ENCODE measurements around the gene CD8B. TPM values are rescaled to one million over a fixed set of nuclear protein-coding genes. Genes with fewer than 3 reads are reported as not detected.

Gene CD8B
- total RNA-seq, 1 experiment from 2014 or later = 0.24 TPM

DNA sequence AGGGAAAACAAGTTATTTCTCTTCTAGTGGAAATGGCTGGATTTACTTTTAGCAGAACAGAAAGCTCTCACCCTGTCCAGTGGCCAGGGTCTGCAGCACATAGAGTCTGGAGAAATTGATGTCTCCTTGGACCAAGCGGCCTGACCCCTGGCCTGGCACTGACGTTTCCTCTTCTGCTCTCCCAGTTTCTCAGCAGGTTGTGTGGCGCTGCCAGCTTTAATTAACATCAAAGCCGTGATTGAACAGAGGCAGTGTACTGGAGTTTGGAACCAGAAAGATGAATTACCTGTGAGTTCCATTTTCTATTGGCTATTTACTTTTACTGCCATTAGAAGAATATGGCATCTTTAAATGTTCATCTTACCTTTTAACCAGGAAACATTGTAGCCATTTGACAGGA lies 91.8 kb downstream of the CD8B start:
- H3K27me3 Mint-ChIP-seq (ENCODE audit: low read depth) = no peaks in the 10 kb centered on the region
- no peak overlapping the region for H3K56ac ChIP-seq (ENCODE audit: insufficient read length, low read depth, low read length)
- H3K4me1 Mint-ChIP-seq = peaks cover 6 to 20% of the 10 kb centered on the region in 2 experiments; a peak in 3 of 4 replicates
- H4K20me1 ChIP-seq (ENCODE audit: control insufficient read depth, insufficient read depth, insufficient read length) = no peaks in the 10 kb centered on the region
- peaks cover 2% of the 10 kb centered on the region for H3K23me2 ChIP-seq (ENCODE audit: insufficient read length, low read depth, low read length, poor library complexity, severe bottlenecking)
- H3K27ac ChIP-seq (ENCODE audit: insufficient read length, low read depth, low read length) = no peak overlapping the region
- H3K4me3 Mint-ChIP-seq = no peak overlapping the region
- H4K8ac ChIP-seq (replicated peaks; ENCODE audit: insufficient read length, low read depth, low read length) = no peak overlapping the region
- H3K27me3 ChIP-seq (ENCODE audit: insufficient read depth, low read length) = no peaks in the 10 kb centered on the region
- peaks cover 20 to 82% (median 68%) of the 10 kb centered on the region in 3 experiments for H3K36me3 Mint-ChIP-seq (ENCODE audit: insufficient read depth in 1 of 3, low read depth in 3 of 3)
- H2AK5ac ChIP-seq (ENCODE audit: insufficient read length, low read length) = no peak overlapping the region
- no peak overlapping the region for H2AFZ ChIP-seq (ENCODE audit: low read length)
- H2BK120ac ChIP-seq (ENCODE audit: low read depth, low read length, poor library complexity, severe bottlenecking) = no peak overlapping the region
- no peak overlapping the region for H3K4me2 ChIP-seq (ENCODE audit: insufficient read depth, insufficient read length, low read length)
- H4K91ac ChIP-seq (ENCODE audit: insufficient read length, low read depth, low read length) = no peak overlapping the region
- no peaks in the 10 kb centered on the region for H3K79me2 ChIP-seq (ENCODE audit: insufficient read depth, low read length)
- H3K9me3 Mint-ChIP-seq = no peaks in the 10 kb centered on the region
- H3K27ac Mint-ChIP-seq = no peak overlapping the region; a peak in 1 of 7 replicates
- H3K9me3 ChIP-seq (ENCODE audit: control insufficient read depth, low read depth, low read length) = no peaks in the 10 kb centered on the region
- no CpG with 5 or more reads among the region's 4 CpGs for WGBS (ENCODE audit: extremely low coverage, insufficient read length, low lambda C conversion rate)
- no peak overlapping the region for H3K18ac ChIP-seq (ENCODE audit: insufficient read length, low read depth, low read length)
- H3K23ac ChIP-seq (ENCODE audit: insufficient read length, low read depth, low read length) = no peak overlapping the region
- no peak overlapping the region for H4K5ac ChIP-seq (ENCODE audit: insufficient read length, low read depth, low read length)
- TF ChIP-seq, protein P1, sequence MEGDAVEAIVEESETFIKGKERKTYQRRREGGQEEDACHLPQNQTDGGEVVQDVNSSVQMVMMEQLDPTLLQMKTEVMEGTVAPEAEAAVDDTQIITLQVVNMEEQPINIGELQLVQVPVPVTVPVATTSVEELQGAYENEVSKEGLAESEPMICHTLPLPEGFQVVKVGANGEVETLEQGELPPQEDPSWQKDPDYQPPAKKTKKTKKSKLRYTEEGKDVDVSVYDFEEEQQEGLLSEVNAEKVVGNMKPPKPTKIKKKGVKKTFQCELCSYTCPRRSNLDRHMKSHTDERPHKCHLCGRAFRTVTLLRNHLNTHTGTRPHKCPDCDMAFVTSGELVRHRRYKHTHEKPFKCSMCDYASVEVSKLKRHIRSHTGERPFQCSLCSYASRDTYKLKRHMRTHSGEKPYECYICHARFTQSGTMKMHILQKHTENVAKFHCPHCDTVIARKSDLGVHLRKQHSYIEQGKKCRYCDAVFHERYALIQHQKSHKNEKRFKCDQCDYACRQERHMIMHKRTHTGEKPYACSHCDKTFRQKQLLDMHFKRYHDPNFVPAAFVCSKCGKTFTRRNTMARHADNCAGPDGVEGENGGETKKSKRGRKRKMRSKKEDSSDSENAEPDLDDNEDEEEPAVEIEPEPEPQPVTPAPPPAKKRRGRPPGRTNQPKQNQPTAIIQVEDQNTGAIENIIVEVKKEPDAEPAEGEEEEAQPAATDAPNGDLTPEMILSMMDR (conservative IDR thresholded peaks at IDR 0.05) = no peak
- no peak overlapping the region for H3K9ac ChIP-seq (ENCODE audit: extremely low read depth, insufficient read length, low read length)
- H2BK20ac ChIP-seq (ENCODE audit: low read depth, low read length, poor library complexity, severe bottlenecking) = no peak overlapping the region
- no peak overlapping the region for H3K14ac ChIP-seq (ENCODE audit: insufficient read depth, low read length)
- H3K79me1 ChIP-seq (ENCODE audit: insufficient read depth, low read depth, low read length, poor library complexity, severe bottlenecking) = peaks cover 3% of the 10 kb centered on the region
- no peak overlapping the region for H2BK12ac ChIP-seq (ENCODE audit: insufficient read length, low read depth, low read length)
- H2BK5ac ChIP-seq (ENCODE audit: insufficient read length, low read length) = no peak overlapping the region
- no peak overlapping the region for H3T11ph ChIP-seq (ENCODE audit: low read length)
- H3K4ac ChIP-seq (ENCODE audit: low read depth, low read length) = no peak overlapping the region
- no peak overlapping the region for H2BK15ac ChIP-seq (ENCODE audit: low read depth, low read length)
- H3K4me1 ChIP-seq (ENCODE audit: insufficient read depth, low read length) = no peaks in the 10 kb centered on the region
- DNase-seq = no peak
